ENCODE results near the gene BARX1. TPM values are rescaled to one million over a fixed set of nuclear protein-coding genes. Genes with fewer than 3 reads are reported as not detected.

The BARX1 gene
- total RNA-seq, 1 donor from 2014 or later, result not detected

- DNase-seq (ENCODE audit: low read depth) (no peak), FAIRE-seq (no peak)
- no peak for TF ChIP-seq CTCF (IDR thresholded peaks at IDR 0.05; ENCODE audit: insufficient read depth, low read length, severe bottlenecking)
- Histone ChIP-seq H3K27me3 (ENCODE audit: control insufficient read depth, insufficient read depth, low read length) (peaks cover 2% of the 10 kb centered on the region), H3K36me3 (ENCODE audit: control insufficient read depth, insufficient read depth, low read length) (no peaks in the 10 kb centered on the region), H3K4me3 (ENCODE audit: low read depth, low read length) (no peak overlapping the region)
Measured at GRCh38 chr9:93994132-93994531, 39.0 kb upstream of the BARX1 start.

GRCh38 chr9:93992830-93993229 is 37.7 kb upstream of the BARX1 start:
- no peak for FAIRE-seq
- no peaks in the 10 kb centered on the region for H3K36me3 ChIP-seq (ENCODE audit: control insufficient read depth, insufficient read depth, low read length)
- peaks cover 2% of the 10 kb centered on the region for H3K27me3 ChIP-seq (ENCODE audit: control insufficient read depth, insufficient read depth, low read length)
- DNase-seq (ENCODE audit: low read depth), result no peak
- no peak overlapping the region for H3K4me3 ChIP-seq (ENCODE audit: low read depth, low read length)
- TF ChIP-seq CTCF (IDR thresholded peaks at IDR 0.05; ENCODE audit: insufficient read depth, low read length, severe bottlenecking), result no peak

GRCh38 chr9:93990448-93990847 is 35.3 kb upstream of the BARX1 start:
- no peaks in the 10 kb centered on the region for H3K36me3 ChIP-seq (ENCODE audit: control insufficient read depth, insufficient read depth, low read length)
- no peak for FAIRE-seq
- no peak for TF ChIP-seq CTCF (IDR thresholded peaks at IDR 0.05; ENCODE audit: insufficient read depth, low read length, severe bottlenecking)
- no peak overlapping the region for H3K4me3 ChIP-seq (ENCODE audit: low read depth, low read length)
- H3K27me3 ChIP-seq (ENCODE audit: control insufficient read depth, insufficient read depth, low read length), result peaks cover 2% of the 10 kb centered on the region
- DNase-seq (ENCODE audit: low read depth), result no peak

- Histone ChIP-seq H3K36me3 (ENCODE audit: control insufficient read depth, insufficient read depth, low read length) (no peaks in the 10 kb centered on the region), H3K27me3 (ENCODE audit: control insufficient read depth, insufficient read depth, low read length) (no peaks in the 10 kb centered on the region), H3K4me3 (ENCODE audit: low read depth, low read length) (no peak overlapping the region)
- DNase-seq (ENCODE audit: low read depth) (no peak), FAIRE-seq (no peak)
- no peak for TF ChIP-seq CTCF (IDR thresholded peaks at IDR 0.05; ENCODE audit: insufficient read depth, low read length, severe bottlenecking)
Measured at GRCh38 chr9:93988056-93988455, 32.9 kb upstream of the BARX1 start.

- Histone ChIP-seq H3K27me3 (ENCODE audit: control insufficient read depth, insufficient read depth, low read length) (peaks cover 1% of the 10 kb centered on the region), H3K36me3 (ENCODE audit: control insufficient read depth, insufficient read depth, low read length) (no peaks in the 10 kb centered on the region), H3K4me3 (ENCODE audit: low read depth, low read length) (no peak overlapping the region)
- no peak for DNase-seq (ENCODE audit: low read depth)
- TF ChIP-seq CTCF (IDR thresholded peaks at IDR 0.05; ENCODE audit: insufficient read depth, low read length, severe bottlenecking), result no peak
- no peak for FAIRE-seq
Measured at GRCh38 chr9:93984860-93985259, 29.7 kb upstream of the BARX1 start.

GRCh38 chr9:93983875-93984274 is 28.7 kb upstream of the BARX1 start:
- TF ChIP-seq CTCF (IDR thresholded peaks at IDR 0.05; ENCODE audit: insufficient read depth, low read length, severe bottlenecking), result no peak
- DNase-seq (ENCODE audit: low read depth), result no peak
- no peak for FAIRE-seq
- Histone ChIP-seq H3K36me3 (ENCODE audit: control insufficient read depth, insufficient read depth, low read length) (no peaks in the 10 kb centered on the region), H3K4me3 (ENCODE audit: low read depth, low read length) (no peak overlapping the region), H3K27me3 (ENCODE audit: control insufficient read depth, insufficient read depth, low read length) (peaks cover 1% of the 10 kb centered on the region)

Data from bronchial epithelial cell (primary cell).